HFFc6 (cell line): ENCODE measurements around the gene RASA3. TPM values are rescaled to one million over a fixed set of nuclear protein-coding genes. Genes with fewer than 3 reads are reported as not detected.

Source experiments
- DNase-seq: peaks from one replicate; pipeline ENCODE4 v3.0.0-alpha.2; 2018
- H3K27ac Mint-ChIP-seq: 2 replicates; pipeline ENCODE4 v1.8.0; 2020; ENCODE audit warnings: mild to moderate bottlenecking, mixed read lengths
- H3K27me3 Mint-ChIP-seq: 2 replicates; pipeline ENCODE4 v1.8.0; 2021; ENCODE audit warnings: mild to moderate bottlenecking, moderate library complexity, mixed read lengths; ENCODE audit not compliant: insufficient read depth
- H3K36me3 Mint-ChIP-seq: 2 replicates; pipeline ENCODE4 v1.8.0; 2021; ENCODE audit warnings: low read depth, mixed read lengths
- H3K4me1 Mint-ChIP-seq: 2 replicates; pipeline ENCODE4 v1.8.0; 2020; ENCODE audit warnings: low read depth, mixed read lengths
- H3K4me3 Mint-ChIP-seq: 2 replicates; pipeline ENCODE4 v1.8.0; 2020; ENCODE audit warnings: mild to moderate bottlenecking, moderate library complexity, mixed read lengths
- H3K9me3 Mint-ChIP-seq: 2 replicates; pipeline ENCODE4 v1.8.0; 2020; ENCODE audit warnings: mild to moderate bottlenecking, mixed read lengths
- CTCF ChIP-seq: fragments of 200-600 bp; sonication (generic); IDR thresholded peaks from 2 replicates; pipeline ENCODE4 v1.5.0; 2021; ENCODE audit warnings: antibody characterized with exemption, mild to moderate bottlenecking
- total RNA-seq, 6 experiments: library from RNA; stranded (reverse); fragmentation: NEBNext Ultra II Directional; extraction: Animal tissue kit (Norgen Biotek cat#: 25700); gene quantifications; 2 replicates in 1 of 6; 3 replicates in 5 of 6; pipeline ENCODE4 v1.2.3, GENCODE V29; 2021

The RASA3 gene
- total RNA-seq, 6 experiments from 2014 or later, result 31.6 to 37.6 (median 33.1) TPM

- Mint-ChIP-seq H3K9me3 (no peaks in the 10 kb centered on the region), H3K36me3 (peaks cover 44% of the 10 kb centered on the region), H3K27me3 (peaks cover 5% of the 10 kb centered on the region)
These were observed 101.5 kb downstream of the RASA3 start for GRCh38 chr13:114030666-114031610.

GRCh38 chr13:114029866-114030625, 102.4 kb downstream of the RASA3 start:
- H3K36me3 Mint-ChIP-seq, result peaks cover 43% of the 10 kb centered on the region
- DNase-seq, result no peak
- H3K4me1 Mint-ChIP-seq, result peaks cover 44% of the 10 kb centered on the region
- peak; percentile 11; the same call in 1 of the 2 replicates for TF ChIP-seq CTCF
- no peaks in the 10 kb centered on the region for H3K9me3 Mint-ChIP-seq
- H3K27me3 Mint-ChIP-seq, result peaks cover 5% of the 10 kb centered on the region
- no peak overlapping the region; the same call in 1 of the 2 replicates for H3K4me3 Mint-ChIP-seq
- H3K27ac Mint-ChIP-seq, result no peak overlapping the region

More at GRCh38 chr13:114030666-114031610, 101.5 kb downstream of the RASA3 start:
- DNase-seq, result no peak
- no peak for TF ChIP-seq CTCF
- Mint-ChIP-seq H3K27ac (0 out of 2 replicates have a peak overlapping the region, but pooled peaks have one; percentile 76), H3K4me1 (peaks cover 52% of the 10 kb centered on the region), H3K4me3 (no peak overlapping the region; the same call in 1 of the 2 replicates)

- H3K27ac Mint-ChIP-seq, result peak overlapping the region; percentile 90; the same call in 1 of the 2 replicates
These were observed 104.6 kb downstream of the RASA3 start for GRCh38 chr13:114027826-114028225.

GRCh38 chr13:114027046-114027715, 105.2 kb downstream of the RASA3 start:
- H3K4me1 Mint-ChIP-seq, result peaks cover 31% of the 10 kb centered on the region
- peak overlapping the region; percentile 90 for H3K27ac Mint-ChIP-seq
- DNase-seq, result no peak
- TF ChIP-seq CTCF, result no peak
- H3K27me3 Mint-ChIP-seq, result peaks cover 2% of the 10 kb centered on the region
- H3K36me3 Mint-ChIP-seq, result peaks cover 42% of the 10 kb centered on the region
- H3K9me3 Mint-ChIP-seq, result no peaks in the 10 kb centered on the region
- peak overlapping the region; percentile 76 for H3K4me3 Mint-ChIP-seq

More at GRCh38 chr13:114027826-114028225, 104.6 kb downstream of the RASA3 start:
- no peak for DNase-seq
- peaks cover 3% of the 10 kb centered on the region for H3K27me3 Mint-ChIP-seq
- no peak for TF ChIP-seq CTCF
- no peaks in the 10 kb centered on the region for H3K9me3 Mint-ChIP-seq
- H3K4me1 Mint-ChIP-seq, result peaks cover 36% of the 10 kb centered on the region
- H3K4me3 Mint-ChIP-seq, result peak overlapping the region; percentile 76; the same call in 1 of the 2 replicates
- peaks cover 45% of the 10 kb centered on the region for H3K36me3 Mint-ChIP-seq

GRCh38 chr13:114026481-114026880, 105.9 kb downstream of the RASA3 start:
- H3K36me3 Mint-ChIP-seq, result peaks cover 35% of the 10 kb centered on the region
- peak overlapping the region; percentile 76; the same call in 1 of the 2 replicates for H3K4me3 Mint-ChIP-seq
- H3K4me1 Mint-ChIP-seq, result peaks cover 24% of the 10 kb centered on the region
- DNase-seq, result no peak
- TF ChIP-seq CTCF, result no peak
- H3K27ac Mint-ChIP-seq, result peak overlapping the region; percentile 90
- no peaks in the 10 kb centered on the region; the same call in 1 of the 2 replicates for H3K27me3 Mint-ChIP-seq
- no peaks in the 10 kb centered on the region for H3K9me3 Mint-ChIP-seq
